ENCODE measurements around the gene EFCC1.
A peak's percentile ranks its signal among the peaks of the same experiment; 100 is the strongest.

Gene EFCC1

DNA sequence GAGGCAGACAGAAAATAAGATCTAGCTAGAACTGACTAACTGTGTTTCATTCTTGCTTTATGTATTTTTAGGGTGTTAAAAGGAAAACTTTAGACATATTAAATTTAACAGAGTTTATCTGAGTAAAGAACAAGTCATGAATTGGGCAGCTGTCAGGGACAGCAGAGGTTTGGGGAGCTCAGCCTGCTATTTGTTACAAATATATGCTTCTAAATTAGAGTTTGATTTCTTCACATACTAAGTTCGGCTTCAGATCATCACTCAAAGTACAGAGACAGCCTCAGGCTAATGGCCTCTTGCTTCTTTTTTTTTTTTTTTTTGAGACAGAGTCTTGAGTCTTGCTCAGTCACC is 21.9 kb downstream of the EFCC1 start:
- TF ChIP-seq, protein P1, sequence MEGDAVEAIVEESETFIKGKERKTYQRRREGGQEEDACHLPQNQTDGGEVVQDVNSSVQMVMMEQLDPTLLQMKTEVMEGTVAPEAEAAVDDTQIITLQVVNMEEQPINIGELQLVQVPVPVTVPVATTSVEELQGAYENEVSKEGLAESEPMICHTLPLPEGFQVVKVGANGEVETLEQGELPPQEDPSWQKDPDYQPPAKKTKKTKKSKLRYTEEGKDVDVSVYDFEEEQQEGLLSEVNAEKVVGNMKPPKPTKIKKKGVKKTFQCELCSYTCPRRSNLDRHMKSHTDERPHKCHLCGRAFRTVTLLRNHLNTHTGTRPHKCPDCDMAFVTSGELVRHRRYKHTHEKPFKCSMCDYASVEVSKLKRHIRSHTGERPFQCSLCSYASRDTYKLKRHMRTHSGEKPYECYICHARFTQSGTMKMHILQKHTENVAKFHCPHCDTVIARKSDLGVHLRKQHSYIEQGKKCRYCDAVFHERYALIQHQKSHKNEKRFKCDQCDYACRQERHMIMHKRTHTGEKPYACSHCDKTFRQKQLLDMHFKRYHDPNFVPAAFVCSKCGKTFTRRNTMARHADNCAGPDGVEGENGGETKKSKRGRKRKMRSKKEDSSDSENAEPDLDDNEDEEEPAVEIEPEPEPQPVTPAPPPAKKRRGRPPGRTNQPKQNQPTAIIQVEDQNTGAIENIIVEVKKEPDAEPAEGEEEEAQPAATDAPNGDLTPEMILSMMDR (IDR thresholded peaks at IDR 0.05; ENCODE audit: low read depth, low read length): no peak
- in situ Hi-C loops (cut with HindIII; ENCODE audit: low sequenced_read_pairs): no loop called here
- H3K4me3 ChIP-seq (ENCODE audit: low read depth, low read length): no peak overlapping the region
- no peak for DNase-seq (ENCODE audit: low read depth, low spot score)

GRCh38 chr3:129023909-129024308 is 22.8 kb downstream of the EFCC1 start:
- in situ Hi-C loops (cut with HindIII; ENCODE audit: low sequenced_read_pairs): no loop called here
- no peak for DNase-seq (ENCODE audit: low read depth, low spot score)
- H3K4me3 ChIP-seq (ENCODE audit: low read depth, low read length): no peak overlapping the region
- TF ChIP-seq, protein P1 (IDR thresholded peaks at IDR 0.05; ENCODE audit: low read depth, low read length): peak; percentile 25

DNA sequence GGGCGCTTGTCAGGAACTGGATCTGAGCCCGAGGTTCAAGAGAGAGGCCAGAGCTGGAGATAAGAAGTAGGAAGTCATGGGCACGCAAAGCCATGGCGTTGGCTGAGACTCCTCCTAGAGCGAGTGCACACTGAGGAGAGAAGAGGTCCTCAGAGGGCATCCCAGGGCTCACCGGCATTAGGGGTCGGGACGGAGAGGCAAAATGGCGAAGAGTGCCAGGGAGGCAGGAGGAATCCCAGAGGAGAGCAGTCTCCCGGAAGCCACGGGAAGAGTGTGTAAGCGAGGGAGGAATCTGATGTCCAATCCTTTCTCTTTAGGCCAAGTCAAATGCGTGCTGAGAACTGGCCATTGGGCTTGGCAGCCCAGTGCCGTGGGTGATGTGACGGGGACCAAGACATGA is 24.0 kb downstream of the EFCC1 start:
- in situ Hi-C loops (cut with HindIII; ENCODE audit: low sequenced_read_pairs): no loop called here
- no peak for DNase-seq (ENCODE audit: low read depth, low spot score)
- TF ChIP-seq, protein P1 (IDR thresholded peaks at IDR 0.05; ENCODE audit: low read depth, low read length): no peak
- H3K4me3 ChIP-seq (ENCODE audit: low read depth, low read length): no peak overlapping the region

DNA sequence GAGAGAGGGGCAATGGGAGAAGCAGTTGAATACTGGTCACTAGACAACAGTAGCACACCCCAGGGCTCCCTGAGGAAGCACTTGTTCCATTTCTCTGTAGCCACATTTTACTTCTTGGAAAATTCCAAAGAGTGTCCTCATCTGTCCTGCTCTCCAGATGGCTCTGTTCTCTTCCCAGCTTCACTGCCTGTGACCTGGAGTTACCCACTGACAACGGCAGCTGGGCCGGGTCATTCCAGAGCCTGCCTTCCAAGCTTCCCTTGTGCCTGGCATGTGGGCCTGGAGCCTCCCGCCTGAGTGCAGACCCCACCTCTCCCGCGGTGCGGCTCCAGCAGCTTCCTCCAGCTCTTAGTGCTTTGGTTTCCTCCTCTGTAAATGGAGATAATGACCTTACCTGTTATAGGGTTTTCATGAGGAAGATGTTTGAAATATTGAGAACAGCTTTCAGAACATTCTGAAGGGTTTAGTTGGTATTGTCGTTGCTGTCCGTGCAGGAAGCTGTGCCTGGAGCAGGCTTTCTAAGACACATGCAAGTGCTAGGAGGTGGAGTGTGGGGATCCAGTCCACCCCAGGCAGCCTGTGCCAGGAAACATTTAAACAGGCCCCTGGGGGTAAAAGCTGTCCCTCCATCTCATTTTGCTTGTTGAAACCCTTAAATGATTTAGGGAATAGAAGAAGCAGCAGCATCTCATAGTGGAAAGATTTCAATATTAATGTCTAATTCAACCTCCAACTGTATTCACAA is 24.8 kb downstream of the EFCC1 start:
- DNase-seq (ENCODE audit: low read depth, low spot score): no peak
- no peak overlapping the region for H3K4me3 ChIP-seq (ENCODE audit: low read depth, low read length)
- in situ Hi-C loops (cut with HindIII; ENCODE audit: low sequenced_read_pairs): no loop called here
- TF ChIP-seq, protein P1 (IDR thresholded peaks at IDR 0.05; ENCODE audit: low read depth, low read length): no peak

- no peak overlapping the region for H3K4me3 ChIP-seq (ENCODE audit: low read depth, low read length)
- TF ChIP-seq, protein P1 (IDR thresholded peaks at IDR 0.05; ENCODE audit: low read depth, low read length): peak; percentile 14
- peak; percentile 78 for DNase-seq (ENCODE audit: low read depth, low spot score)
- in situ Hi-C loops (cut with HindIII; ENCODE audit: low sequenced_read_pairs): no loop called here
Observed at GRCh38 chr3:129026728-129027543, 25.8 kb downstream of the EFCC1 start.

DNA sequence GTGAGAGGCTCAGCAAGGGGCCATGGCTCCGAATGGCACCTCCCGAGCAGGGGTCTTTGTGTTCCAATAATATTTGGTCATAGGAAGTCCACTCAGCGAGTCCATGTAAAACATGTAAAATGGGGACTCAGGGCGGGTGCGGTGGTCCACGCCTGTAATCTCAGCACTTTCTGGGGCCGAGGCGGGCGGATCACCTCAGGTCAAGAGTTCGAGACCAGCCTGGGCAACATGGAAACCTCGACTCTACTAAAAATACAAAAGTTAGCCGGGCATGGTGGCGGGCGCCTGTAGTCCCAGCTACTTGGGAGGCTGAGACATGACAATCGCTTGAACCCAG is 26.4 kb downstream of the EFCC1 start:
- in situ Hi-C loops (cut with HindIII; ENCODE audit: low sequenced_read_pairs): no loop called here
- no peak for DNase-seq (ENCODE audit: low read depth, low spot score)
- TF ChIP-seq, protein P1 (IDR thresholded peaks at IDR 0.05; ENCODE audit: low read depth, low read length): no peak
- no peak overlapping the region for H3K4me3 ChIP-seq (ENCODE audit: low read depth, low read length)
